ENCODE results near the gene GREB1.

GREB1 gene

DNA sequence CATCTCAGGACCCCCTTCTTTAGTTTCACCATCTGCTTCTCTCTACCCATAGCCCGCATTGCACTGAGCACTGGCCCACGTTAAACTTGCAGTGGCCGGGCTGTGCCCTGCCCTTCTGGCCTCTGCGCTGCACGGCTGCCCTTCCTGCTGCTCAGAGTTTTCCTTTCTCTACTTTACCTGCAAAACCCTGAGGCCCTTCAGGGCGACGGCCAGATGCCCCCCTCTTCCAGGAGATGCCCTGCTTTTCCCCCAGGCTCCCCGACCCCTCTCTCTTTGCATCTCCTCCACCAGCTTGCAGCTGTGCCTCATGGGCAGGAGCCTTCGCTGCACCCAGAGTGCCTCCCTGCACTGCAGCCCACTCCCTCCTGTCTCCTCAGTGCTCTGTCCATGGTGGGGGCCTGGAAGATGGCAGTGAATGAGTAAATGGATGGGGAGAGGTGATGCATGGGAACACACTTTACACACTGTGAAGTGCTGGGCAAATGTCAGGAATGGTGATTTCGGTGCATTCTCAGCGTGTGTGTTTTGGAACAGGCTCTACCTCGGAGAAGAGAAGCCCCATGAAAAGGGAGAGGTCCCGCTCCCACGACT lies 82.3 kb downstream of the GREB1 start:
- no peak overlapping the region for H3K4ac ChIP-seq (ENCODE audit: low read depth in 1 of 2, low read length in 2 of 2)
- H3K79me1 ChIP-seq (replicated peaks; ENCODE audit: low read length, poor library complexity, severe bottlenecking) = no peaks in the 10 kb centered on the region
- no peak overlapping the region for H2AFZ ChIP-seq (ENCODE audit: low read depth, low read length)
- no peaks in the 10 kb centered on the region for H3K36me3 ChIP-seq (ENCODE audit: control insufficient read depth in 1 of 2, insufficient read depth in 2 of 2, low read depth in 1 of 2, low read length in 2 of 2)
- no peak overlapping the region for H2BK15ac ChIP-seq (ENCODE audit: low read depth, poor library complexity, severe bottlenecking)
- no peak overlapping the region for H4K8ac ChIP-seq (ENCODE audit: low read length)
- no peak overlapping the region for H3K18ac ChIP-seq (ENCODE audit: low read depth in 1 of 2, low read length in 2 of 2)
- H4K91ac ChIP-seq (ENCODE audit: low read length) = no peak overlapping the region
- H2BK5ac ChIP-seq (ENCODE audit: low read depth, low read length, poor library complexity, severe bottlenecking) = no peak overlapping the region
- H3K4me1 ChIP-seq (ENCODE audit: control insufficient read depth, insufficient read depth, low read depth, low read length) = no peaks in the 10 kb centered on the region
- no peak overlapping the region for H3K9ac ChIP-seq (ENCODE audit: low read length)
- H3K23ac ChIP-seq (ENCODE audit: low read length in 2 of 2) = no peak overlapping the region
- peaks cover 5 to 8% of the 10 kb centered on the region in 2 experiments for H3K27me3 ChIP-seq (ENCODE audit: control insufficient read depth in 1 of 2, insufficient read depth in 1 of 2, low read length in 2 of 2)
- H2AK5ac ChIP-seq (ENCODE audit: low read length, severe bottlenecking) = no peak overlapping the region
- H3K4me3 ChIP-seq (ENCODE audit: insufficient read depth in 1 of 2, low read depth in 1 of 2, low read length in 2 of 2) = no peak overlapping the region
- no peak overlapping the region for H3K4me2 ChIP-seq (ENCODE audit: low read length, poor library complexity, severe bottlenecking)
- H3K27ac ChIP-seq (ENCODE audit: low read length, poor library complexity, severe bottlenecking) = no peak overlapping the region
- H2BK12ac ChIP-seq (ENCODE audit: low read length in 2 of 2) = no peak overlapping the region
- H3K14ac ChIP-seq (ENCODE audit: low read length in 2 of 2) = no peak overlapping the region
- no peaks in the 10 kb centered on the region for H3K9me3 ChIP-seq (ENCODE audit: control insufficient read depth, low read length)
- no peak overlapping the region for H2BK120ac ChIP-seq (ENCODE audit: low read depth, low read length)
- WGBS = 88% methylated on average over 10 of the region's 14 CpGs
- no peak for DNase-seq

DNA sequence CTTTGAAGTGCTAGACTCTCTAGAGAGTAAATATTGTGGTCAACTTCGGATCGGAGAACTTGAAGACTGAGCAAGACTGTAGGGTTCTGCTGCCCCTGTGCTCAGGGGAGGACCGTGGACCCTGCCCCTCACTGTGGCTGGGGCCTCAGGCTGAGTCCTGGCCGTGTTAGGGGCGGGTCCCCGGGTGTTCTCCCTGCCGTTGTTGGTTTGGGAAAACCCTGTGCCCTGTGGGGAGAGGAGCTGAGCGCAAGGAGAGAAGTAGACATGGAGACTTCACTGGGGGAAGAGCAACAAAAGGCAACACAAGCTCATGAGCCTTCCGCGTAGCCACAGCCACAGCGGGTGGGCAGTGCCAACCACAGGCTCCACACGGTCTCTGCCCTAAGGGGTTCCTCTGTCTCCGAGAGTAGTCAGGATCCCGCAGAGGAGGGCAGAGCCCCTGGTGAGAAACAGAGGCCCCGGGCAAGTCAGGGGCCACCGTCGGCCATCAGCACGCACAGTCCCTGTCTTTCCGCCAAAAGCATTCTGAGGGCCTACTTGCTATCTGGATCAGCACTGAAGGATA lies 83.1 kb downstream of the GREB1 start:
- Histone ChIP-seq H2BK120ac (ENCODE audit: low read depth, low read length) (no peak overlapping the region), H3K27me3 (ENCODE audit: control insufficient read depth in 1 of 2, insufficient read depth in 1 of 2, low read length in 2 of 2) (peaks cover 5 to 8% of the 10 kb centered on the region in 2 experiments), H4K91ac (ENCODE audit: low read length) (no peak overlapping the region), H3K18ac (ENCODE audit: low read depth in 1 of 2, low read length in 2 of 2) (no peak overlapping the region), H3K4me3 (ENCODE audit: insufficient read depth in 1 of 2, low read depth in 1 of 2, low read length in 2 of 2) (no peak overlapping the region), H4K8ac (ENCODE audit: low read length) (no peak overlapping the region), H3K4me2 (ENCODE audit: low read length, poor library complexity, severe bottlenecking) (no peak overlapping the region), H3K79me1 (replicated peaks; ENCODE audit: low read length, poor library complexity, severe bottlenecking) (no peaks in the 10 kb centered on the region), H3K27ac (ENCODE audit: low read length, poor library complexity, severe bottlenecking) (no peak overlapping the region), H2BK12ac (ENCODE audit: low read length in 2 of 2) (no peak overlapping the region), H3K9ac (ENCODE audit: low read length) (no peak overlapping the region), H2BK15ac (ENCODE audit: low read depth, poor library complexity, severe bottlenecking) (no peak overlapping the region), H2AK5ac (ENCODE audit: low read length, severe bottlenecking) (no peak overlapping the region), H2BK5ac (ENCODE audit: low read depth, low read length, poor library complexity, severe bottlenecking) (no peak overlapping the region), H3K14ac (ENCODE audit: low read length in 2 of 2) (no peak overlapping the region), H3K9me3 (ENCODE audit: control insufficient read depth, low read length) (no peaks in the 10 kb centered on the region), H3K4ac (ENCODE audit: low read depth in 1 of 2, low read length in 2 of 2) (no peak overlapping the region), H3K23ac (ENCODE audit: low read length in 2 of 2) (no peak overlapping the region), H3K36me3 (ENCODE audit: control insufficient read depth in 1 of 2, insufficient read depth in 2 of 2, low read depth in 1 of 2, low read length in 2 of 2) (no peaks in the 10 kb centered on the region), H2AFZ (ENCODE audit: low read depth, low read length) (no peak overlapping the region), H3K4me1 (ENCODE audit: control insufficient read depth, insufficient read depth, low read depth, low read length) (no peaks in the 10 kb centered on the region)
- 82% methylated on average over 19 of the region's 19 CpGs for WGBS
- no peak for DNase-seq

DNA sequence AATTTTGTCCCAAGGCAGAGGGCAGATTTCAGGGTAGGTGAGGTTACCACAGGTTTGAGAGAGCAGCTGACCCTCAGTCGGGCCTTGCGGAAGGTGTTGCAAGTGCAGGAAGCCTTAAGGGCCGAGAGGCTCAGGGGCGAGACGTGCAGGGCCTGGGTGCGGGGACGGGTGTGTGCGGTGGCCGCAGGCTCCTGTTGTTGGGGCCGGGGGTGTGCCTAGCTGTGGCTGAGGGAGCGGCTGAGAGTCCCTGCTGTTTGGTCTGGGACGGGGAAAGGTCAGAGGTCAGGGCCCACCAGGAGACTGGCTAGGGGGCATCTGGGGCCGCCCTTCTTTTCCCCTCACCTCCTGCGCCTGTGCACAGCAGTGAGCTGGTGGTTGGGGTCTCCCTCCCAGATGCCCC lies 83.7 kb downstream of the GREB1 start:
- Histone ChIP-seq H2BK120ac (ENCODE audit: low read depth, low read length) (no peak overlapping the region), H3K4me1 (ENCODE audit: control insufficient read depth, insufficient read depth, low read depth, low read length) (no peaks in the 10 kb centered on the region), H2BK12ac (ENCODE audit: low read length in 2 of 2) (no peak overlapping the region), H2AK5ac (ENCODE audit: low read length, severe bottlenecking) (no peak overlapping the region), H3K27ac (ENCODE audit: low read length, poor library complexity, severe bottlenecking) (no peak overlapping the region), H3K79me1 (replicated peaks; ENCODE audit: low read length, poor library complexity, severe bottlenecking) (no peaks in the 10 kb centered on the region), H3K18ac (ENCODE audit: low read depth in 1 of 2, low read length in 2 of 2) (no peak overlapping the region), H3K23ac (ENCODE audit: low read length in 2 of 2) (no peak overlapping the region), H3K4me2 (ENCODE audit: low read length, poor library complexity, severe bottlenecking) (no peak overlapping the region), H3K4me3 (ENCODE audit: insufficient read depth in 1 of 2, low read depth in 1 of 2, low read length in 2 of 2) (no peak overlapping the region), H4K8ac (ENCODE audit: low read length) (no peak overlapping the region), H3K14ac (ENCODE audit: low read length in 2 of 2) (no peak overlapping the region), H3K4ac (ENCODE audit: low read depth in 1 of 2, low read length in 2 of 2) (no peak overlapping the region), H4K91ac (ENCODE audit: low read length) (no peak overlapping the region), H3K9ac (ENCODE audit: low read length) (no peak overlapping the region), H2BK15ac (ENCODE audit: low read depth, poor library complexity, severe bottlenecking) (no peak overlapping the region), H2AFZ (ENCODE audit: low read depth, low read length) (no peak overlapping the region), H3K9me3 (ENCODE audit: control insufficient read depth, low read length) (no peaks in the 10 kb centered on the region), H2BK5ac (ENCODE audit: low read depth, low read length, poor library complexity, severe bottlenecking) (no peak overlapping the region), H3K36me3 (ENCODE audit: control insufficient read depth in 1 of 2, insufficient read depth in 2 of 2, low read depth in 1 of 2, low read length in 2 of 2) (no peaks in the 10 kb centered on the region), H3K27me3 (ENCODE audit: control insufficient read depth in 1 of 2, insufficient read depth in 1 of 2, low read length in 2 of 2) (peaks cover 5 to 10% of the 10 kb centered on the region in 2 experiments)
- no peak for DNase-seq
- WGBS = 94% methylated on average over 14 of the region's 14 CpGs

DNA sequence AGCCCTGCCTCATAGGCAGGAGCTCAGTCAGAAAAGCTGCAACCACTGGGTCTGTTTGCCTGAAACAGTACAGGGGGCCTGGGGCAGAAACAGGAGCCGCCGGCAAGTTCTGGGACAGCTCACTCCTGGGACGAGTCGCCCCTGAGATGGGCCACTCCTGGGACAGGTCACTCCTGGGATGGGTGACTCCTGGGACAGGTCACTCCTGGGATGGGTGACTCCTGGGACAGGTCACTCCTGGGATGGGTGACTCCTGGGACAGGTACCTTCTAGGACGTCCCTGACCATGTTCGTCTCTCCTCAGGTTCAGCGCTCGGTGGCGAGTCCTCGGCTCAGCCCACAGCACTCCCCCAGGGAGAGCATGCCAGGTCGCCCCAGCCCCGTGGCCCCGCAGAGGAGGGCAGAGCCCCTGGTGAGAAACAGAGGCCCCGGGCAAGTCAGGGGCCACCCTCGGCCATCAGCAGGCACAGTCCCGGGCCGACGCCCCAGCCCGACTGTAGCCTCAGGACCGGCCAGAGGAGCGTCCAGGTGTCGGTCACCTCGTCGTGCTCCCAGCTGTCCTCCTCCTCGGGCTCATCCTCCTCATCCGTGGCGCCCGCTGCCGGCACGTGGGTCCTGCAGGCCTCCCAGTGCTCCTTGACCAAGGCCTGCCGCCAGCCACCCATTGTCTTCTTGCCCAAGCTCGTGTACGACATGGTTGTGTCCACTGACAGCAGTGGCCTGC lies 84.3 kb downstream of the GREB1 start:
- Histone ChIP-seq H3K4me2 (ENCODE audit: low read length, poor library complexity, severe bottlenecking) (no peak overlapping the region), H3K4me1 (ENCODE audit: control insufficient read depth, insufficient read depth, low read depth, low read length) (no peaks in the 10 kb centered on the region), H3K9ac (ENCODE audit: low read length) (no peak overlapping the region), H2BK15ac (ENCODE audit: low read depth, poor library complexity, severe bottlenecking) (no peak overlapping the region), H2BK5ac (ENCODE audit: low read depth, low read length, poor library complexity, severe bottlenecking) (no peak overlapping the region), H3K18ac (ENCODE audit: low read depth in 1 of 2, low read length in 2 of 2) (no peak overlapping the region), H2AK5ac (ENCODE audit: low read length, severe bottlenecking) (no peak overlapping the region), H2BK12ac (ENCODE audit: low read length in 2 of 2) (no peak overlapping the region), H2BK120ac (ENCODE audit: low read depth, low read length) (no peak overlapping the region), H2AFZ (ENCODE audit: low read depth, low read length) (no peak overlapping the region), H3K4me3 (ENCODE audit: insufficient read depth in 1 of 2, low read depth in 1 of 2, low read length in 2 of 2) (no peak overlapping the region), H3K14ac (ENCODE audit: low read length in 2 of 2) (peak overlapping the region in 1 of 2 experiments; percentile 37), H3K79me1 (replicated peaks; ENCODE audit: low read length, poor library complexity, severe bottlenecking) (no peaks in the 10 kb centered on the region), H3K4ac (ENCODE audit: low read depth in 1 of 2, low read length in 2 of 2) (no peak overlapping the region), H3K23ac (ENCODE audit: low read length in 2 of 2) (no peak overlapping the region), H4K91ac (ENCODE audit: low read length) (no peak overlapping the region), H3K36me3 (ENCODE audit: control insufficient read depth in 1 of 2, insufficient read depth in 2 of 2, low read depth in 1 of 2, low read length in 2 of 2) (no peaks in the 10 kb centered on the region), H3K9me3 (ENCODE audit: control insufficient read depth, low read length) (no peaks in the 10 kb centered on the region), H3K27ac (ENCODE audit: low read length, poor library complexity, severe bottlenecking) (no peak overlapping the region), H4K8ac (ENCODE audit: low read length) (no peak overlapping the region), H3K27me3 (ENCODE audit: control insufficient read depth in 1 of 2, insufficient read depth in 1 of 2, low read length in 2 of 2) (peaks cover 5 to 12% of the 10 kb centered on the region in 2 experiments)
- 96% methylated on average over 33 of the region's 33 CpGs for WGBS
- no peak for DNase-seq

Data from mesenchymal stem cell (in vitro differentiated cells and primary cell).